GM21786 (cell line): ENCODE data around the gene DLX2.

Source experiments
- ATAC-seq: cut with Tn5 transposase; IDR thresholded peaks from one replicate; pipeline ENCODE4 v1.9.1; 2021; ENCODE audit not compliant: unreplicated experiment

DLX2 gene

DNA sequence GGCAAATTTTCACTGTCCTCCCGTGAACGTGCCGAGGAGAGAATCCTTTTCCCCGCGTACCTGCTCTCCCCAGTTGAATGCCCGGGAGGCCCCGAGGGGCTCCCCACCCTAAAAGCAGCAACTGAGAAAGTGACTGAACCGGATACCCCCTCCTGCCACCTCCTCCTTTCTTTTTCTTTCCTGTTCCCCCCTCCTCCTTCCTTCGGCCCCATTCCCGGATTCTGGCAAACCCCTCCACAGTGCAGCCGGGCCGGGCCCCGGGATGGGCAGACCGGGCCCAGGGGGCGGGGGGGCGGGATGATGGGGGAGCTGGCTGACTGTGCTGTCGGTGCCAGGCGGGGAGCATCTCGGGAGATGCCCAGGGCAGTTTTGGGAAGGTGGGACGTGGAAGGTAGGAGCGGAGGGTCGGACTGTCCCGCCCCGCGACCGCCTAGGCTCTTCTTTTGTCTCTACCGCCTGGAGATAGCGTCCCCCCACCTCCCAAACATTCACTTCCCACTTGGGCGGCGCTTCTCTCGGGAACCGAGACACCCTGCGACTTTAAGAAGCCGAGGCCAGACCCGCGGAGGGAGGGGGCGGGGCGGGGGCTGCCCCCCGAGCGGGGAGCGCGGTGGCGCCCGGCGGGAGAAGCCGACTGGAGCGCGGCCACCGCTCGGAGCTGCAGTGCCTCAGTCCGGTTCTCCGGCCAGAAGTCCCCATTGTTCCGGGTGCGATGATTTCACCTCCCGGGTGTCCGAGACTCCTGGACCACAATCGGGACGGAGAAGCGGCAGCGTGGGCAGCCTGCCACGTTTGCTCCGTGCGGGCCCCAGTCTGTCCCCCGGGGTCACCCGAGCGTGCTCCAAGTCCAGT lies 8.2 kb downstream of the DLX2 start:
- no peak for ATAC-seq

- no peak for ATAC-seq
These were observed 9.0 kb downstream of the DLX2 start for GRCh38 chr2:172093416-172094293.

DNA sequence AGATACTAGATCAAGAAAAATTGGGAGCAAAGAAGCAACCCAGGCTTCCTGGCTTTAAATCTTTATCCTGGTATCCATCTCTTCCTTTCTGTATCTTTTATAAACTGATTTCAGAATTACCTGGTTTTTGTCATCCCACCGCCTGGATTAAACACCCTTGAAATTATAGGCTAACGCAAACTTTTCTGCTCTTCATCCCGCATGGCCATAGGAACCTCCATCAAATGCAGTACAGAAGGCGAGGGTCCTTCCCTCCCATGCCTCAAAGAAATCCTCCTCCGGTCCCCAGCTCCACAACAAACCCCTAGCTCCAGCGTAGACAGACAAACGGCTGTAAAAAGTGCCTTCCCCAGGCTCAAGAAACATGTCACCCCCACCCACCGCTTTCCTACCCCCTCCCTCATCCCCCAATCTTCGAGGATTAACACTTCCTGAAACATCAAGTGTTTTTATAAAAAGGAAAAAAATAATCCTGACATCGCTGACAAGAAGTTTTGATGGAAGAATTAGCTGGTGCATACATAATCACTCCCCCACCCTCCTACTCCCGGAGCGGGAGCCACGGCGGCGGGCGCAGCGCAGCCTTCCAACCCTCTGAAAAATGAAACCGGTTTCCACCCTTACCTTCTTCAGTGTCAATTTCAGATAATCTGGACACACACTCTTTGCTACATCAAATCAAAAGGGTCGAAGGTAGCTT lies 9.8 kb downstream of the DLX2 start:
- no peak for ATAC-seq

- ATAC-seq = no peak
These were observed 10.7 kb downstream of the DLX2 start for GRCh38 chr2:172091761-172092566.

DNA sequence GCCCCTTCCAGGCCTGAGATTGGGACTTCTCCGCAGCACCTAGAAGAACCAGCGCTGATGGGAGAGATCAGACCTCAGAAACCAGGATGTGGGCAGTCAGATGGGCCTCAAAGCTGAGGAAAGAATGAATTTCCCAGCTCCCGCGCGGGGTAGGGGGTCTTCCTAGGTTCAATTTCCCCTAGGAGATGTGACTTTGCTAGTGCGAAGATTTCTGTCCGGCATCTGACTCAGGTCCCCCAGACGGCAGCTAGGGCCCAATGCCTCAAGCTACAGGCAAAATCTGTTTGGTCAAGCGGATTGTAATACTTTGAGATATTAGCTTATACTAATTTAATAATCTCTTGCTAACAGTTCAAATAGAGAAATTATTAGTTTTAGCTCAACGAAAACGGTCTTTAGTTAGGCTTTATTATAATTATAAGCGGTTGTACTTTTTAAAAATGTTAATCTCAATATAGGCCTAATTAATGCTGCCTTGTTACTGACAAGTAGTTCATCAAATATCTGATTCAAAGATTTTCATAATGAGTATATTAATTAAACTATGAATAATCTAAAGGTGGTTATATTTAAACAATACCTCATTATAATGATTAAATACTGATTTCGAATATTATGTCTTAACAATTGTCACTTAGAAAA lies 11.6 kb downstream of the DLX2 start:
- ATAC-seq = no peak

GRCh38 chr2:172090044-172090961 lies 12.4 kb downstream of the DLX2 start:
- ATAC-seq = no peak

DNA sequence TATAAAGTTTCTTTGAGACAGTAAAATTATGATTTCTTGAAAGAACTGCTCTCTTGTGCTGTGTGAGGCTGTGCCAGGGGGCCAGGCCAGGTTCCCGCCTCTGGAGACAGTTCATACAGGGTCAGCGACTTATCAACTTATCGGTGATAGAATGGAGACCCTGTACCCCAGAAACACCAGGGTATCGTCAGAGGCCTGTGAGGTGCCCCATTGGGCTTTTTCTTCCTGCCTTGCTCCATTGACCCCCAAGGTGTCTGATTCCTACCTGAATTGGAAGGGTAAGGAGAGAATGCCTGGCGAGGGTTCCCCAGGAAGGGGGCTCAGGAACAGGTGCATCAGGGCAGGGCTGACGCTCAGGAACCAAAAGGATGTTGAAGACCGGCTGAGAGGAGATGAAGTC lies 13.1 kb downstream of the DLX2 start:
- no peak for ATAC-seq

DNA sequence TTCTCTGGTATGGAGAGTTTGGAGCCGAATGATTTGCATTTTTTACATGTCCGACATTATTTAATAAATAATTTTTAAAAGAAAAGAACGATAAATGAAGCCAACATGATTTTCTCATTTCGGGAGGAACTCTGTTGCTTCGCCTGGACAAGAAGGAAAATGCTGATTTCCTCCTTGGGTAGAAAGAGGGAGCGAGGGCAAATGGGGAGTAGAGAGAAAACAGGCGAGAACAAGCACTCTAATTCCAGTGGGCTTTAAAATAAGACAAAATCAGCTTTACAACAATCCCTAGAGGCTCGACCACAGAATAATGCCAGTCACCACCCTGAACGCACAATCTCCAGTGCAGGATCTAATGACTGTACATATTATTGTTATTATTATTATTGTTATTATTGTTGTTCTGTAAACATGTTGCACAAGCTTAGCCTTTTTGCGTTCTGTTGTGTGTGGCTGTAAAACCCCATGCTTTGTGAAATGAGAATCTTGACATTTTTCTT lies 13.6 kb downstream of the DLX2 start:
- ATAC-seq = no peak

DNA sequence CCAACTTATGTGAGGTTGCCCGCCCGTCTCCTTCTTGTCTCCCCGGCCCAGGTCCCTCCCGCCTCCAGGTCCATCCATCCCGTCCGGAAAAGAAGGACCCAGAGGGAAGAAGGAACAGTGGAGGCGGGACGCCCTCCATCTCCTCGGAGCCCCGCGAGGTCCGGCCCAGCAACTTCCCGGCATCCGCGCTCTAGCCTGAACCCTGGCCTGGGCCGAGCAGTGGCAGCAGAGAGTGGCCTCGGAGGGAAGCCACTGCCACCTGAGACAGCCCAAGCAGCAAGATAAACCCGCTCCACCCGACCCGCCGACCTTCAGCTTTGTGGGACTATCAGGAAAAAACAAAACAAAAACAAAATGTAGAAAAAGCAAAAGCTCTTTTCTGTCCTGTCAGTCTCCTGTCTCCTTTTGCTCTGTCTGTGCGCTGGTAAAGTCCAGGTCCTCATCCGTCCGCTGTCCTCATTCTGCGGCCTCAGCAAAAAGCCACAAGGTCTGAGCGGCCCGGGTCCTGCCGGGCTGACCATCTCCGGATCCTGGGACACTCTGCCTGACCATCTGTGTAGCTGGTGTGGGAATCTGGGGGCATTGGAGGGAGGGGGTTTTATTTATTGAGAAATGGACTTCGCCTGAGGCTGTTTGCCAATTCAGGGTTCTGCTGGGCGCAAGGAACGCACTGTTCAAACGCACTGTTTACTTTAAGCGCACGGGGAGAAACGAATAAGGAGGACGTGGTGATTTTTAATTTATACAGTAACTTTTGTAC lies 14.3 kb downstream of the DLX2 start:
- no peak for ATAC-seq

- no peak for ATAC-seq
These were observed 14.9 kb downstream of the DLX2 start for GRCh38 chr2:172087780-172088244.

- ATAC-seq = no peak
These were observed 15.4 kb downstream of the DLX2 start for GRCh38 chr2:172087207-172087779.

- ATAC-seq = no peak
These were observed 16.2 kb downstream of the DLX2 start for GRCh38 chr2:172086241-172087206.

GRCh38 chr2:172085460-172086159 lies 17.1 kb downstream of the DLX2 start, which contains the start of gene DLX1:
DLX1 (plus strand) TSS chr2:172085507; CDS start chr2:172085678, 171 bp downstream.
- ATAC-seq = peak; percentile 17

DNA sequence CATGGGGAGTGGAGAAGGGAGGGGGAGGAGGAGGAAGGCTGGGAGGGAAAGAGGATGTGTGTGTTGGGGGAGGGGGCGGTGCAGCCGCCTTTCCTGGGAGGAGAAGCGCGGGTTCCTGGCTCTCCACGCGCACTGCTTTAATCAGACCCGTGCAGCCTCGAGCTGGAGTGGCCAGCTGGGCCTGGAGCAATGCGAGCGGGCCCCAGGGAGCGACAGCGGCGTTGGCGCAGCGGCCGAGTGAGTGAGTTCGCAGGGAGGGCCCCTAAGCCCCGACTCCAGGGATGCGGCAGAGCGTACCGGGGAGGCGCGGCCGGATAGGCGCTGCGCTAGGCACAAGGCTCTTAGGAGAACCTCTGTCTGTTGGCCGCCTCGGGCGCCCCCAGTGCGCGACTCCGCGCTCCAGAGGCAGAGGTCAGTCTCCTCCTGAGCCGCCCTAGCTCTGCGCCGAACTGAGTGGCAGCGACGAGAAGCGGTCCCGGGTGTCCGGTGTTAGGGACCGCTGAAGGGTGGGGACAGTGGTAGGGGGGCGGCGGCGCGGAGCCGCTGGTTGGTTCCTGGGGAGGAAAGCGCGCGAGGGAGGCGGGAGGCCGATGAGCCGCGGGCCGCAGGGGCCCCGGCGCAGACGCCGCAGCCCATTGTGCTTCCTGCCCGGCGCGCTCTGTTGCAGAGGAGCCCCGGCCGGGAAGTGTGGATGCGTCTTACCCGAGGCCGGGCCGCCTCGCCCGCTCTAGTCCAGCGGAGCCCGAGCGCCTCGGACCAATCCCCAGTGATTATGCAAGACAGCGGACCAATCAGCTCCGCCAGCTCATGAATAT lies 17.8 kb downstream of the DLX2 start:
- peak; percentile 89 for ATAC-seq

- ATAC-seq = no peak
These were observed 18.4 kb downstream of the DLX2 start for GRCh38 chr2:172084395-172084644.
